ENCODE results near the gene RIOX2. TPM values are rescaled to one million over a fixed set of nuclear protein-coding genes. Genes with fewer than 3 reads are reported as not detected.

RIOX2 gene
- total RNA-seq, 2 donors from 2014 or later = 12.5 to 13.6 TPM

- Mint-ChIP-seq H3K36me3 (ENCODE audit: low read depth) (no peaks in the 10 kb centered on the region), H3K4me1 (peaks cover 17% of the 10 kb centered on the region), H3K27ac (no peak overlapping the region), H3K9me3 (no peaks in the 10 kb centered on the region), H3K27me3 (ENCODE audit: insufficient read depth) (no peaks in the 10 kb centered on the region), H3K4me3 (no peak overlapping the region)
- Histone ChIP-seq H3K4me3 (ENCODE audit: low read length) (no peak overlapping the region), H3K9me3 (ENCODE audit: control insufficient read depth, low read length) (no peaks in the 10 kb centered on the region), H3K4me1 (ENCODE audit: control insufficient read depth, insufficient read depth, low read length) (no peaks in the 10 kb centered on the region), H3K36me3 (ENCODE audit: control insufficient read depth, insufficient read depth, low read length) (no peaks in the 10 kb centered on the region), H3K27me3 (ENCODE audit: control insufficient read depth, insufficient read depth, low read length, poor library complexity, severe bottlenecking) (no peaks in the 10 kb centered on the region), H3K9ac (ENCODE audit: extremely low read depth, low read length, poor library complexity, severe bottlenecking) (no peak overlapping the region), H3K27ac (ENCODE audit: low read depth, low read length) (no peak overlapping the region)
- 76 to 80% methylated on average over 5 of the region's 5 CpGs for WGBS, 2 experiments (ENCODE audit: insufficient coverage in 1 of 2, insufficient read length in 1 of 2)
- DNase-seq = no peak
- TF ChIP-seq CTCF (conservative IDR thresholded peaks at IDR 0.05) = no peak
Observed at GRCh38 chr3:97991293-97991682, 19.1 kb upstream of the RIOX2 start.

GRCh38 chr3:97990624-97991292, 18.5 kb upstream of the RIOX2 start:
- H3K36me3 ChIP-seq (ENCODE audit: control insufficient read depth, insufficient read depth, low read length) = no peaks in the 10 kb centered on the region
- H3K9ac ChIP-seq (ENCODE audit: extremely low read depth, low read length, poor library complexity, severe bottlenecking) = no peak overlapping the region
- H3K4me1 ChIP-seq (ENCODE audit: control insufficient read depth, insufficient read depth, low read length) = no peaks in the 10 kb centered on the region
- H3K4me1 Mint-ChIP-seq = peaks cover 17% of the 10 kb centered on the region
- no peak for TF ChIP-seq CTCF (conservative IDR thresholded peaks at IDR 0.05)
- H3K36me3 Mint-ChIP-seq (ENCODE audit: low read depth) = no peaks in the 10 kb centered on the region
- H3K27ac ChIP-seq (ENCODE audit: low read depth, low read length) = no peak overlapping the region
- no peak overlapping the region for H3K4me3 Mint-ChIP-seq
- no peaks in the 10 kb centered on the region for H3K27me3 ChIP-seq (ENCODE audit: control insufficient read depth, insufficient read depth, low read length, poor library complexity, severe bottlenecking)
- H3K9me3 Mint-ChIP-seq = no peaks in the 10 kb centered on the region
- DNase-seq = no peak
- H3K27ac Mint-ChIP-seq = no peak overlapping the region
- WGBS, 2 experiments (ENCODE audit: insufficient coverage in 1 of 2, insufficient read length in 1 of 2) = 81 to 86% methylated on average over 1 to 2 of the region's 2 CpGs
- H3K27me3 Mint-ChIP-seq (ENCODE audit: insufficient read depth) = no peaks in the 10 kb centered on the region
- no peak overlapping the region for H3K4me3 ChIP-seq (ENCODE audit: low read length)
- H3K9me3 ChIP-seq (ENCODE audit: control insufficient read depth, low read length) = no peaks in the 10 kb centered on the region

GRCh38 chr3:97988784-97989568, 16.7 kb upstream of the RIOX2 start:
- no peaks in the 10 kb centered on the region for H3K9me3 ChIP-seq (ENCODE audit: control insufficient read depth, low read length)
- no peak for DNase-seq
- WGBS, 2 experiments (ENCODE audit: insufficient coverage in 1 of 2, insufficient read length in 1 of 2) = 91% methylated on average over 3 of the region's 3 CpGs; no CpG with 5 or more reads in 1 of the 2 experiments
- H3K27me3 ChIP-seq (ENCODE audit: control insufficient read depth, insufficient read depth, low read length, poor library complexity, severe bottlenecking) = no peaks in the 10 kb centered on the region
- H3K27ac Mint-ChIP-seq = no peak overlapping the region
- H3K4me1 ChIP-seq (ENCODE audit: control insufficient read depth, insufficient read depth, low read length) = no peaks in the 10 kb centered on the region
- H3K36me3 Mint-ChIP-seq (ENCODE audit: low read depth) = no peaks in the 10 kb centered on the region
- no peak overlapping the region for H3K4me3 ChIP-seq (ENCODE audit: low read length)
- H3K27ac ChIP-seq (ENCODE audit: low read depth, low read length) = no peak overlapping the region
- H3K36me3 ChIP-seq (ENCODE audit: control insufficient read depth, insufficient read depth, low read length) = no peaks in the 10 kb centered on the region
- H3K9me3 Mint-ChIP-seq = no peaks in the 10 kb centered on the region
- no peak for TF ChIP-seq CTCF (conservative IDR thresholded peaks at IDR 0.05)
- H3K27me3 Mint-ChIP-seq (ENCODE audit: insufficient read depth) = no peaks in the 10 kb centered on the region
- peaks cover 15% of the 10 kb centered on the region for H3K4me1 Mint-ChIP-seq
- H3K4me3 Mint-ChIP-seq = no peak overlapping the region
- H3K9ac ChIP-seq (ENCODE audit: extremely low read depth, low read length, poor library complexity, severe bottlenecking) = no peak overlapping the region

Measured in endodermal cell (in vitro differentiated cells).